Astrocyte (in vitro differentiated cells and primary cell): Measurements from ENCODE around the gene JMJD4. TPM values are rescaled to one million over a fixed set of nuclear protein-coding genes. Genes with fewer than 3 reads are reported as not detected.

Experiments
- DNase-seq: peaks from one replicate; pipeline ENCODE4 v3.0.0-alpha.2; 2010; ENCODE audit warnings: low read depth
- FAIRE-seq: peaks from 2 replicates; lab custom pipeline; 2011; peaks lifted over from hg19 to GRCh38; lab: Jason Lieb, UNC
- H2AFZ ChIP-seq: 2 replicates; pipeline ENCODE4 v1.6.0; 2012; ENCODE audit warnings: low read depth, low read length, inconsistent platforms
- H3K27ac ChIP-seq: 2 replicates; pipeline ENCODE4 v1.5.1; 2011; ENCODE audit warnings: low read depth, low read length, inconsistent platforms
- H3K27me3 ChIP-seq: 2 replicates; pipeline ENCODE4 v1.6.0; 2011; ENCODE audit warnings: low read length, inconsistent platforms; ENCODE audit not compliant: insufficient read depth
- H3K36me3 ChIP-seq: 2 replicates; pipeline ENCODE4 v1.5.1; 2011; ENCODE audit warnings: low read length, inconsistent platforms; ENCODE audit not compliant: insufficient read depth
- H3K4me1 ChIP-seq: 2 replicates; pipeline ENCODE4 v1.5.1; 2011; ENCODE audit warnings: low read length, inconsistent platforms; ENCODE audit not compliant: insufficient read depth
- H3K4me2 ChIP-seq: 2 replicates; pipeline ENCODE4 v1.6.0; 2012; ENCODE audit warnings: low read length, inconsistent platforms
- H3K4me3 ChIP-seq: 2 replicates; pipeline ENCODE4 v1.5.1; 2011; ENCODE audit warnings: low read depth, mild to moderate bottlenecking, low read length, inconsistent platforms; ENCODE audit not compliant: insufficient read depth
- H3K79me2 ChIP-seq: 2 replicates; pipeline ENCODE4 v1.6.0; 2012; ENCODE audit warnings: mild to moderate bottlenecking, low read length, inconsistent platforms; ENCODE audit not compliant: insufficient read depth
- H3K9ac ChIP-seq: 2 replicates; pipeline ENCODE4 v1.6.0; 2012; ENCODE audit warnings: mild to moderate bottlenecking, low read length, inconsistent platforms
- H3K9me3 ChIP-seq: 2 replicates; pipeline ENCODE4 v1.5.1; 2012; ENCODE audit warnings: low read depth, mild to moderate bottlenecking, low read length, inconsistent platforms; ENCODE audit not compliant: insufficient read depth
- H4K20me1 ChIP-seq: 2 replicates; pipeline ENCODE4 v1.6.0; 2012; ENCODE audit warnings: low read length, inconsistent platforms; ENCODE audit not compliant: insufficient read depth
- H3K27ac Mint-ChIP-seq: one replicate; pipeline ENCODE4 v1.8.0; 2021; ENCODE audit warnings: mild to moderate bottlenecking, mixed read lengths; ENCODE audit not compliant: unreplicated experiment
- H3K27me3 Mint-ChIP-seq: one replicate; pipeline ENCODE4 v1.8.0; 2021; ENCODE audit warnings: low read depth, mixed read lengths; ENCODE audit not compliant: unreplicated experiment
- H3K36me3 Mint-ChIP-seq: one replicate; pipeline ENCODE4 v1.8.0; 2021; ENCODE audit warnings: low read depth, mixed read lengths; ENCODE audit not compliant: unreplicated experiment
- H3K4me1 Mint-ChIP-seq: one replicate; pipeline ENCODE4 v1.8.0; 2021; ENCODE audit warnings: low read depth, mixed read lengths; ENCODE audit not compliant: unreplicated experiment
- H3K4me3 Mint-ChIP-seq: one replicate; pipeline ENCODE4 v1.8.0; 2021; ENCODE audit warnings: mild to moderate bottlenecking, moderate library complexity, mixed read lengths; ENCODE audit not compliant: unreplicated experiment
- H3K9me3 Mint-ChIP-seq: one replicate; pipeline ENCODE4 v1.8.0; 2021; ENCODE audit warnings: mild to moderate bottlenecking, mixed read lengths; ENCODE audit not compliant: unreplicated experiment
- EZH2 ChIP-seq: IDR thresholded peaks from 2 replicates; pipeline ENCODE4 v1.6.1; 2012; ENCODE audit warnings: mild to moderate bottlenecking, low read length, inconsistent platforms; ENCODE audit not compliant: insufficient read depth
- total RNA-seq: library from RNA; stranded (reverse); gene quantifications from 2 replicates; pipeline ENCODE4 v1.2.1, GENCODE V29; 2021
- TF ChIP-seq, protein P1 (sequence below): IDR thresholded peaks from 2 replicates; pipeline ENCODE4 v1.5.1; 2011; ENCODE audit warnings: low read depth, mild to moderate bottlenecking, inconsistent platforms, low read length, moderate library complexity; ENCODE audit not compliant: insufficient read depth

The JMJD4 gene
- total RNA-seq, 1 donor from 2014 or later = 17.5 TPM

DNA sequence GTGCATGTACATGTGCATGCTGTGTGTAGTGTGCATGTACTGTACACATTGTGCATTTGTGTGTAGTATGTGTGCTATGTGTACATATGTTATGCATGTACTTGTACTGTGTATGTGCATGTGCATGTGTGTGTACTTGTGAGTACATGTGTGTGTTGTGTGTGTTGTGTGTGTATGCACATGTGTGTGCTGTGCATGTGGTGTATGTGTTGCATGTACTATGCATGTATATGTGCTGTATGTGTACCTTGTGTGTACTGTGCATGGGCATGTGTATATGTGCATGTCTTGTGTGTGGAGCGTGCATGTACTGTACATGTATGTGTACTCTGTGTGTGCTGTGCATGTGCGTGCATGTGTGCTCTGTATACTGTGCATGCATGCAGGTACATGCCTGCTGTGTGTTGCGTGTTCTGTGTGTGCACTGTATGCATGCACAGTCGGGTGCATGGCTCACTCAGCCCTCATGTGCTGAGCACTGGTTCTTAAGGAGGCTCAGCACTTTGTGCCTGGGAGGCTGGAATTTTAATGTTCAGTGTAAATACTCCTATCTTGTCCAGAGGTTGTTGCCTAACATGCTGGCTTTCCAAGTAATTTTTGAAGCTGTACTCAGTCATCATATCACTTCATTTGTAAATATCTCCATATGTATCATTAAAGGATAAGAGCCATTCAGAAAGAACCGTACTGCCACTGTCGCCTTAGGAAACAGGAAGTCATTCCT is 32.5 kb upstream of the JMJD4 start:
- H3K9me3 Mint-ChIP-seq = no peaks in the 10 kb centered on the region
- Histone ChIP-seq H2AFZ (no peak overlapping the region), H3K27me3 (no peaks in the 10 kb centered on the region), H3K27ac (no peak overlapping the region), H4K20me1 (peaks cover 54% of the 10 kb centered on the region), H3K9me3 (no peaks in the 10 kb centered on the region), H3K4me3 (no peak overlapping the region), H3K36me3 (peaks cover 16% of the 10 kb centered on the region), H3K79me2 (peaks cover 9% of the 10 kb centered on the region), H3K4me1 (peaks cover 16% of the 10 kb centered on the region), H3K4me2 (no peak overlapping the region), H3K9ac (no peak overlapping the region)
- DNase-seq (no peak), FAIRE-seq (no peak)
- no peak overlapping the region for H3K4me3 Mint-ChIP-seq
- peaks cover 23% of the 10 kb centered on the region for H3K4me1 Mint-ChIP-seq
- no peak overlapping the region for H3K27ac Mint-ChIP-seq
- peaks cover 31% of the 10 kb centered on the region for H3K36me3 Mint-ChIP-seq
- no peak for TF ChIP-seq EZH2
- TF ChIP-seq, protein P1, sequence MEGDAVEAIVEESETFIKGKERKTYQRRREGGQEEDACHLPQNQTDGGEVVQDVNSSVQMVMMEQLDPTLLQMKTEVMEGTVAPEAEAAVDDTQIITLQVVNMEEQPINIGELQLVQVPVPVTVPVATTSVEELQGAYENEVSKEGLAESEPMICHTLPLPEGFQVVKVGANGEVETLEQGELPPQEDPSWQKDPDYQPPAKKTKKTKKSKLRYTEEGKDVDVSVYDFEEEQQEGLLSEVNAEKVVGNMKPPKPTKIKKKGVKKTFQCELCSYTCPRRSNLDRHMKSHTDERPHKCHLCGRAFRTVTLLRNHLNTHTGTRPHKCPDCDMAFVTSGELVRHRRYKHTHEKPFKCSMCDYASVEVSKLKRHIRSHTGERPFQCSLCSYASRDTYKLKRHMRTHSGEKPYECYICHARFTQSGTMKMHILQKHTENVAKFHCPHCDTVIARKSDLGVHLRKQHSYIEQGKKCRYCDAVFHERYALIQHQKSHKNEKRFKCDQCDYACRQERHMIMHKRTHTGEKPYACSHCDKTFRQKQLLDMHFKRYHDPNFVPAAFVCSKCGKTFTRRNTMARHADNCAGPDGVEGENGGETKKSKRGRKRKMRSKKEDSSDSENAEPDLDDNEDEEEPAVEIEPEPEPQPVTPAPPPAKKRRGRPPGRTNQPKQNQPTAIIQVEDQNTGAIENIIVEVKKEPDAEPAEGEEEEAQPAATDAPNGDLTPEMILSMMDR = no peak
- H3K27me3 Mint-ChIP-seq = no peaks in the 10 kb centered on the region

DNA sequence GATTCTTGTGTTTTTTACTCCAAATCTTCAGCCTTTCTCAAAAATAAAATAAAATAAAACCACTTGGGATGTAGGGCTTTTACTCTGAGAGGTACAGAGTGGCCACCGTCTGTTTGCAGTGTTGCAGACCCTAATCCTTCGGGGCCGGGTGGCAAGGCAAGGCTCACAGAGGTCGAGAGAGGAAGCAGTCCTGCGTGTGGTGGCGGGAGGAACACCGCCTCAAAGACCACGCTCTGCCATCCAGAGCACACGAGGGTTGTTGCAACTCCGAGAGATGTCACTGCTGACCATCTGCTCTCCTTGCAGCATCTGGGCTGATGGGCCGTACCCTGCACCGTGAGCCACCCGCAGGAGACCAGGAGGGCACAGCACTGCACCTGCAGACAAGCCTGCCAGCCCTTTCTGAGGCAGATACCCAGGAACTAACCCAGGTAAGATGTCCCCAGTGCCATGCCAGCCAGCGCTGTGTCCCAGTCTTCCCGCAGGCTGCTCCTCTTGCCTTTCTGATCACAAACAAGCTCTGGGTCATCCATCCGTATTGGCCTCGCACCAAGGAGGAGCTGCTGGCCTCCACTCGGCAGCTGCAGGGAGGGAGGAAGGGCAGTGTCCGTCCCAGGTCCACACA is 31.7 kb upstream of the JMJD4 start:
- Histone ChIP-seq H3K4me2 (no peak overlapping the region), H3K79me2 (peaks cover 15% of the 10 kb centered on the region), H3K9ac (no peak overlapping the region), H3K27ac (no peak overlapping the region), H3K4me3 (no peak overlapping the region), H4K20me1 (peaks cover 61% of the 10 kb centered on the region), H3K36me3 (peaks cover 12% of the 10 kb centered on the region), H2AFZ (no peak overlapping the region), H3K27me3 (no peaks in the 10 kb centered on the region), H3K9me3 (no peaks in the 10 kb centered on the region), H3K4me1 (peaks cover 23% of the 10 kb centered on the region)
- H3K27me3 Mint-ChIP-seq = no peaks in the 10 kb centered on the region
- no peak for TF ChIP-seq EZH2
- TF ChIP-seq, protein P1 = no peak
- DNase-seq = no peak
- H3K27ac Mint-ChIP-seq = peak overlapping the region; percentile 12
- H3K4me1 Mint-ChIP-seq = peaks cover 26% of the 10 kb centered on the region
- no peaks in the 10 kb centered on the region for H3K9me3 Mint-ChIP-seq
- FAIRE-seq = no peak
- no peak overlapping the region for H3K4me3 Mint-ChIP-seq
- peaks cover 24% of the 10 kb centered on the region for H3K36me3 Mint-ChIP-seq
